Dermis microvascular lymphatic vessel endothelial cell (primary cell): Measurements from ENCODE around the gene RRAGA. TPM values are rescaled to one million over a fixed set of nuclear protein-coding genes. Genes with fewer than 3 reads are reported as not detected.
"Not testable (repeated sequence)": the region's sequence is repeated elsewhere in the genome, so short reads cannot be mapped to it uniquely, and the experiment has no call there.

ENCODE experiments used
- DNase-seq, 2 donors: peaks; one replicate each; pipeline versions ENCODE4 v3.0.0 to v3.0.0-alpha.2; 2010; ENCODE audit warnings: low read depth in 2 of 2
- total RNA-seq: library from RNA; depleted of rRNA; stranded (reverse); fragments of >200 nt; gene quantifications from 2 replicates; pipeline ENCODE4 v1.2.1, GENCODE V29; 2014

RRAGA gene, protein sequence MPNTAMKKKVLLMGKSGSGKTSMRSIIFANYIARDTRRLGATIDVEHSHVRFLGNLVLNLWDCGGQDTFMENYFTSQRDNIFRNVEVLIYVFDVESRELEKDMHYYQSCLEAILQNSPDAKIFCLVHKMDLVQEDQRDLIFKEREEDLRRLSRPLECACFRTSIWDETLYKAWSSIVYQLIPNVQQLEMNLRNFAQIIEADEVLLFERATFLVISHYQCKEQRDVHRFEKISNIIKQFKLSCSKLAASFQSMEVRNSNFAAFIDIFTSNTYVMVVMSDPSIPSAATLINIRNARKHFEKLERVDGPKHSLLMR
- total RNA-seq = 28.1 and 53.9 TPM in 2 replicates

DNA sequence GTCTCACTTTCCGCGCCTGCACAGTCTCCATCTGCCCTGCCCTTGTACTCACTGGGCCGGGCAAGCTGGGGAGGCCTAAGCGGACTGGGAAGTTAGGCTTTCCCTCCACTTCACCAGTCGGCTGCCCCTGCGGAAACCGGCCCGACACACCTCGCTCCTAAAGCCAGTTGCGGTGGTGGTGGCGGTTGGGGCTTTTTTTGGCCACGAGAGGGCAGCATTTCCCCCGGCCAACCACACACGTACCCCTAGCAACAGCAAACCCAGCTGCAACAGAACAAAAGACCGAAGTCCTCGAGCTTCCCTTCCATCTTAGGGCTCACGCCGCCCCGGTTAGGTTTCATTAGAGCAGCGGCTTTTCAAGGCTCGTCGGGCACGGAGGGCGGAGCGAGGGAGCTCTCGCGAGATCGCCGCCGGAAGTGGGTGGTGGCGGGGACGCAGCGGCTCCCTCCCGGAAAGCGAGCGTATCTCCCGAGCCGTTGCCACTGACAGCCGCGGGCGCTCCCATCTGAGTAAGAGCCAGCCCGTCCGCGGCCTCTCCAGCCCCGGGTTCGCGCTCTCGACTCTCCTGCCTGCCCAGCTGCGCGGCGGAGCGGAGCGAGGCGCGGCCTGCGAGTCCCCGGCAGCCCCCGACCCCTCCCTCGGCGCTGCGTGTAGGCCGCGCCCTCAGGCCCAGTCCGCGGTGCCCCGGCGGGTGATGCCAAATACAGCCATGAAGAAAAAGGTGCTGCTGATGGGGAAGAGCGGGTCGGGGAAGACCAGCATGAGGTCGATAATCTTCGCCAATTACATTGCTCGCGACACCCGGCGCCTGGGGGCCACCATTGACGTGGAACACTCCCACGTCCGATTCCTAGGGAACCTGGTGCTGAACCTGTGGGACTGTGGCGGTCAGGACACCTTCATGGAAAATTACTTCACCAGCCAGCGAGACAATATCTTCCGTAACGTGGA is at the start of gene RRAGA:
RRAGA (plus strand) TSS at position 462 of the 951 bp plus-strand sequence; CDS start at position 695, 233 bp downstream.
- DNase-seq = peak; percentile 90 to 96

DNA sequence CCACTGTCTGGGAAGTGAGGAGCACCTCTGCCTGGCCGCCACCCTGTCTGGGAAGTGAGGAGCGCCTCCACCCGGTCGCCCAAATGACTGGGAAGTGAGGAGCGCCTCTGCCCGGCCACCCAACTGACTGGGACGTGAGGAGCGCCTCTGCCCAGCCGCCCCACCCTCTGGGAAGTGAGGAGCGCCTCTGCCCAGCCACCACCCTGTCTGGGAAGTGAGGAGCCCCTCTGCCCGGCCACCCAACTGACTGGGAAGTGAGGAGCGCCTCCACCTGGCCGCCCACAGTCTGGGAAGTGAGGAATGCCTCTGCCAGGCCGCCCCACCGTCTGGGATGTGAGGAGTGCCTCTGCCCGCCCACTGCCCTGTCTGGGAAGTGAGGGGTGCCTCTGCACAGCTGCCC is 49.1 kb upstream of the RRAGA start:
- DNase-seq = no peak

DNA sequence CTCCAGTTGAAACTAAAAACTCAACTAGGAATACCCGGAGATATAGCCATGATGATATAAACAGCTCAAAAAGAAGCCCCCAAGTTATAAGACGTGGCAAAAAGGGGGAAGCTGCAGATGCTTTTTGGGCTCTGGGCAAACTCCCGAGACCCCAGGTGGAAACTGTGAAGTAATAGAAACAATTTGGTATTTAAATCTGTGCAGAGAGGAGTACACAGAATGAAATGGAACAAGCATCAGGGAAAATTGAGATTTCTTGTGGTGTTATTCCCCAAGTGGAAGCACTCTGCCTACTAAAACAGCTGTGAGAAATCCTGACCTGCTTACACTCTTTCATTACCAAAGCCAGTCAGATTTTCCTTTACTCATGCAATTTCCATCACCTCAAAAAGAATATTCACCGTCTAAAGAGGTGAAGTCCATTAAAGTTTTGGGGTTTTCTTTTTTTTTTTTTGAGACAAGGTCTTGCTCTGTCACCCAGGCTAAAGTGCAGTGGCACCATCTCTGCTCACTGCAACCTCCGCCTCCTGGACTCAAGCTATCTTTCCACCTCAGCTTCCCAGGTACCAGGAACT is 39.7 kb upstream of the RRAGA start:
- no peak for DNase-seq

DNA sequence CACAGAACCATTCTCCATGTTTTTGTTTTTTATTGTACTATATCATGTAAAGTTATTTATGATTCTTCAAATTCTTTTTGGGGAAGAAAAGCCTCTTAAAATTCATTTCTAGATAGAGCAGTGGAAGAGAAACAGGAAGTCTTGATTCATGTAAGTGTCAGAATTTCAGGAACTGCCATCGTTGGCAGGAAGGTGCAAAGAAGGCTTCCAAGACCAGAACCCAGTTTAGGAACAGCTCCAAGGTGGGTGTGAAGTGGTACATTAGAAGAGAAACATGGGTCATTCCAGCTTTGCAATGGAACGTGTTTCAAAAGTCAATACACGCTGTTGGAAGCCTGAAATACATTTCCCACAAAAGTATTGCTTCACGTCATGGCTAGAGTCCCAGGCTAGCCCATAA is 31.0 kb upstream of the RRAGA start:
- DNase-seq = no peak

DNA sequence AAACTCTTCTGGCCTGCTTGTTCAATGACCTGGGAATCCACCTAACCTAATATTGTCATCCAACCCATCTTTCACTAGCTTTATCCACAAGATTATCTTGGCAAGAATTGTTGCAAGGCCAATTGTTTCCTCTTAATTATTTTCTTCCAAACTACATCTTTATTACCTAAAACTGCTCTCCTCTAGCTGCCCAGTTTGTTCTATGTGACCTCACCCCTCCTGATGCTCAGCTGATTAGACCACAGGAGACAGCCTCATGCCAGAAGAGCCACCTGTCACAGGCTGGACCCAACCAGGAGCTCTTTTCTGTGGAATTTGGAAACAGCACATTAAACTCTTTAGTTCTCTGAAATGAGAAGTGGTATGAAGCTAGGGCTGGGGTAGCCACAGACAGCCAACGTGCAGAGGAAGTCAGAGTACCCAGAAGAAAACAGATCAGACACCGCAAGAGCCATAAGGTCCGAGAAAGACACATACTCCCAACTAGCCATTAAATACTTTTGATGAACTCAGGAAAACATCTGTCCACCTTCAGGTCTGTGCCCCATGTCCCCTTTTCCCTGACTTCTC is 28.3 kb upstream of the RRAGA start:
- no peak for DNase-seq

DNA sequence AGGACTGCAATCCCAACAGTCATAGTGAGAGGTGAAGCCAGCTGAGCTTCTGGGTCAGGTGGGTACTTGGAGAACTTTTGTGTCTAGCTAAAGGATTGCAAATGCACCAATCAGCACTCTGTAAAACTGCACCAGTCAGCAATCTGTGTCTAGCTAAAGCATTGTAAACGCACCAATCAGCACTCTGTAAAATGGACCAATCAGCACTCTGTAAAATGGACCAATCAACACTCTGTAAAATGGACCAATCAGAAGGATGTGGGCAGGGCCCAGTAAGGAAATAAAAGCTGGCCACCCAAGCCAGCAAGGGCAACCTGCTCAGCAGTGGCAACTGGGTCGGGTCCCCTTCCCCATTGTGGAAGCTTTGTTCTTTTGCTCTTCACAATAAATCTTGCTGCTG is 27.6 kb upstream of the RRAGA start:
- not testable (repeated sequence) for DNase-seq

DNA sequence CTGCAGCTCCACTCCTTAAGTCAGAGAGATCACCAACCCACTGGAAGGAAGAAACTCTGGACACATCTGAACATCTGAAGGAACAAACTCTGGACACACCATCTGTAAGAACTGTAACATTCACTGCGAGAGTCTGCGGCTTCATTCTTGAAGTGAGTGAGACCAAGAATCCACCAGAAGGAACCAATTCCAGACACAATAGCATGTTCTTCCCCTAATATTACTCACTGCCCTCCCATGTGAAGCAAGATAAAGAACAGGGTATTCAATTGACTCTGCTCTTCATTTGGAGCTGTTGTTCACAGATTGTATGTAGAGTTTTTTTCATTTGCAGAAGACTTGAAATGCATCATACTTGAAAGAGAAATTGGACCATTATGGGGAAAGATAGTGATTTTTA is 27.0 kb upstream of the RRAGA start:
- no peak for DNase-seq

DNA sequence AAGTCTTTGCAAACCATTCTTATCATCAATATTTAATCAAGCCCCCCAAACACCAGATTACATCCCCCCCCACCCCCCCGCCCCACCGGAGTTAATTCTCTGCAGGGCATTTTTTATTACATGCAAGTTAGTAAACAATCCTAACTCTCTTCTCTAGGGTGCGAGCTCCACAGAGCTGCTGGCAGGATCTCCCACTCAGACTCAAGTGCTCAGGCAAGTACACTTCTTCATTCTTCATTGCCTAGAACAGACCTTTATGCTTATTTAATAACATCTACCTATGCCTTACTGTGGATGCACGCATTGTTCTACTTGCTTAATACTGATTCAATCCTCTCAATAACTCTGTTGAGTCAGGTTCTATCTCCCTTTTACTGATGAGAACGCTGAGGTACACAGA is 26.1 kb upstream of the RRAGA start:
- DNase-seq = no peak

DNA sequence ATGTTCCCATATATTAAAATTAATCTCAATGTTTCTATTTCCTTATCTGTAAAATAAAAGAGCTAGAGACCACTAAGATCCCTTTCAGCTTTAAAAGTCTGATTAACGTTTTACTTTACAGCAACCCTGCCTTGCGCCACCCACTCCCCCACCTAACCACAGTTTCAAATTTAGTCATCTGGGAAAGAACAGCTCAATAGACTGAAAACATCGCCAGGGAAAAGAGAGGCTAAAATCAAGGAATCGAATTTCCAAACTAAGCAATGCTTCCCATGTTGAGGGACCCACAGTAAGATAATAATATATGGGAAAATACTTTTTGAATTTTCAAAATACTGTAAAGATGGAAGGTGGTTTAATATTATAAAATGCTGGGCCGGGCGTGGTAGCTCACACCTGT is 22.9 kb upstream of the RRAGA start:
- DNase-seq = no peak

DNA sequence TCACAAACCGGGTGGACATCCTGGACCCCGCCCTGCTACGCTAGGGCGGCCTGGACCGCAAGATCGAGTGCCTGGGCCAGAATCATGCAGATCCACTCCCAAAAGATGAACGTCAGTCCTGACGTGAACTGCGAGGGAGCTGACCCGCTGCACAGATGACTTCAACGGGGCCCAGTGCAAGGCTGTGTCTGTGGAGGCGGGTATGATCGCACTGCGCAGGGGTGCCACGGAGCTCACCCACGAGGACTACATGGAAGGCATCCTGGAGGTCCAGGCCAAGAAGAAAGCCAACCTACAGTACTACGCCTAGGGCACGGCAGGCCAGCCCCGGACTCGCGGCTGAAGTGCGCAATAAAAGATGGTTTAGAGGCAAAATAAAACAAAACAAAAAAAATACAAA is 21.4 kb upstream of the RRAGA start:
- no peak for DNase-seq

DNA sequence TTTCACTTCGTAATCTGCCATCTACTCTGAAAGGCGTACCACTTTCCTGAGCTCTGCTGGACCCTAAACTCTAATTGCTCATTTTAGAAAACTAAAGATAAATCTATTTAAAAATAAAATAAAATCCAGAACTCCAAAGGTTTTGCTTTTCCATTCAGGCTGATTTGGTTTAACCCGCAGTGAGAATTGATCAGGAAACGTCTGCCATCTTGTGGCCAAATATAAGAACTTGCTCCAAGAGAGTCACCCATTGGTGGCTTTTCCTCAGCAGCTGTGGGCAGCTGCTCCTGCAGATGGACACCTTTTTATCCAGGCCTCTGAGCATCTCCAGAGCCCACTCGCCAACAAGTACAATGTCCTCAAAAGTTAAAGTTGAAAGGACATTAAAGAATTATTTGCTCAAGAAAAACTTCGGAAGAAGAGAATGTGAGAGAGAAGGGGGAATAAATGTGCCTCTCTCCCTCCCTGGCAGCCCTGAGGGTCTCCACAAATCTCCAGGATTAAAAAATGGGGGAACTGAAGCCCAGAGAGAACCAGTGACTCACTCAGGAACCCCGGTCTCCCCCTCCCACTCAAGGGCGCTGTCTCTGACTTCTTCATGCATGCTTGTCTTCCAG is 20.3 kb upstream of the RRAGA start:
- peak; percentile 56 to 72 for DNase-seq

DNA sequence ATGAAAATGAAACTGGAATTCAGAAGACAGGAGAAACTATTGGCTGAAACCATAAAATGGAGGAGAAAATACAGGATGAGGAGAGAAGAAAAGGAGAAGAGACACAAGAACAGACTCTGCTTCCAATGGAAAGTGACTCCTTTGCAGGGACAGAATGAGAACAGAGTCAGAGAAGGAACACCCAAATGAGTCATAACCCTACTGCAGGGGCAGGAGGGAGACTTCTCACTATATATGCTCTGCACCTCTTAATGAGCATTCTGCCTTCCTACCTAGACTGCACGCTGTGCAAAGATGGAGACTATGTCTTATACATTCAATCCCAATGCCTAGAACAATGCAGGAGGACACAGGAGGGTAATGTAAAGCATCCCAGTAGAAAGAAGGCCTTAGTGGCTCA is 18.3 kb upstream of the RRAGA start:
- no peak for DNase-seq

DNA sequence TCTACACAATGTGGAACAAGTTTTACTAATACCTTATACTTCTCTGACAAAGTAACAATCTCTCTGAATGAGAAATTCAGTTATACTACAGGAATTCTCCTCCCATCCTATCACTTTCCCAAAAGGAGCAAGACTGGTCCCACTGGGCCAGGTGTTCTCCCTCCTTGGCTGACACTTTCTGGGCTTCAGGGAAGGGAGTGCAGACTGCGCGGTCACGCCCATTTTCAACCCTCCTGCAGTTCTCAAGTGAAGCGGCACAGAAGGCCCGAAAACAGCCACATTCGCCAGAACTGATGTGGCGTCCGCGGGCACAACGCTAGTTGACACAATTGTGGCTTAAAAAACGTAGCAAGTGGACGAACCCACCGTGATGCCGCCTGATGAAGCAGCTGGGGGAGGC is 16.8 kb upstream of the RRAGA start:
- DNase-seq = no peak

DNA sequence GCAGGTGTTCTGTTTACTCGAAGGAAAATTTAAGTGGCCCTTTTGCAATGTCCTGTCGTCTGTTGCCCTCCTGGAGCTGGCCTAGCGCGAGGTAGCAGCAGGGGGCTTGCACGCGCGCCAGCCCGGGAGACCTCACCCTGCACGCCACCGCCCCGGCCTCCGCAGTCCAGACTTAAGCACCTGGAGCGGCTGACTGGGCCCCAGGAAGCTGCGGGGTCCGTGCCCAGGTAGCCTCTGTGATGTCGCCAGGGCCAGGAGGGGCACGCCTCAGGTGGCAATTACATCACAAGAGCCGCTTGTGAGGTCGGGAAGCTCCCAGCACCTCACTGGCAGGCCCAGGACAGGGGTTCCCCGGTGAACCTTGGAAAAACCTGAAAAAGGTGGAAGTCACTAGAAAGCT is 16.2 kb upstream of the RRAGA start, which contains the start of gene SAXO1:
SAXO1 (minus strand) TSS at position 195 of the 400 bp plus-strand sequence. CDS start 301 bp downstream, outside the sequence.
- no peak for DNase-seq

DNA sequence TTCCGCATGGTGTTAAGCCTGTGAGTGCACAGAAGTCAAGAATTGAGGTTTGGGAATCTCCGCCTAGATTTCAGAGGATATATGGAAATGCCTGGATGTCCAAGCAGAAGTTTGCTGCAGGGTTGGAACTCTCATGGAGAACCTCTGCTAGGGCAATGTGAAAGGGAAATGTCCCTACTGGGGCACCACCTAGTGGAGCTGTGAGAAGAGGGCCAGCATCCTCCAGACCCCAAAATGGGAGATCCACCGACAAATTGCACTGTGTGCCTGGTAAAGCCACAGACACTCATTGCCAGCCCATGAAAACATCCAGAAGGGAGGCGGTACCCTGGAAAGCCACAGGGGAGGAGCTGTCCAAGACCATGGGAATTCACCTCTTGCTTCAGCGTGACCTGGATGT is 12.6 kb upstream of the RRAGA start:
- DNase-seq = no peak

DNA sequence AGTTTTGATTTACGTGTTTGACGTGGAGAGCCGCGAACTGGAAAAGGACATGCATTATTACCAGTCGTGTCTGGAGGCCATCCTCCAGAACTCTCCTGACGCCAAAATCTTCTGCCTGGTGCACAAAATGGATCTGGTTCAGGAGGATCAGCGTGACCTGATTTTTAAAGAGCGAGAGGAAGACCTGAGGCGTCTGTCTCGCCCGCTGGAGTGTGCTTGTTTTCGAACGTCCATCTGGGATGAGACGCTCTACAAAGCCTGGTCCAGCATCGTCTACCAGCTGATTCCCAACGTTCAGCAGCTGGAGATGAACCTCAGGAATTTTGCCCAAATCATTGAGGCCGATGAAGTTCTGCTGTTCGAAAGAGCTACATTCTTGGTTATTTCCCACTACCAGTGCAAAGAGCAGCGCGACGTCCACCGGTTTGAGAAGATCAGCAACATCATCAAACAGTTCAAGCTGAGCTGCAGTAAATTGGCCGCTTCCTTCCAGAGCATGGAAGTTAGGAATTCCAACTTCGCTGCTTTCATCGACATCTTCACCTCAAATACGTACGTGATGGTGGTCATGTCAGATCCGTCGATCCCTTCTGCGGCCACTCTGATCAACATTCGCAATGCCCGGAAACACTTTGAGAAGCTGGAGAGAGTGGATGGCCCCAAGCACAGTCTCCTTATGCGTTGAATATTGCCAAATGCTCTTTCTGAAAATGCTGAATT is 850 bp downstream of the RRAGA start:
- DNase-seq = peak in 1 of 2 donors; percentile 34

DNA sequence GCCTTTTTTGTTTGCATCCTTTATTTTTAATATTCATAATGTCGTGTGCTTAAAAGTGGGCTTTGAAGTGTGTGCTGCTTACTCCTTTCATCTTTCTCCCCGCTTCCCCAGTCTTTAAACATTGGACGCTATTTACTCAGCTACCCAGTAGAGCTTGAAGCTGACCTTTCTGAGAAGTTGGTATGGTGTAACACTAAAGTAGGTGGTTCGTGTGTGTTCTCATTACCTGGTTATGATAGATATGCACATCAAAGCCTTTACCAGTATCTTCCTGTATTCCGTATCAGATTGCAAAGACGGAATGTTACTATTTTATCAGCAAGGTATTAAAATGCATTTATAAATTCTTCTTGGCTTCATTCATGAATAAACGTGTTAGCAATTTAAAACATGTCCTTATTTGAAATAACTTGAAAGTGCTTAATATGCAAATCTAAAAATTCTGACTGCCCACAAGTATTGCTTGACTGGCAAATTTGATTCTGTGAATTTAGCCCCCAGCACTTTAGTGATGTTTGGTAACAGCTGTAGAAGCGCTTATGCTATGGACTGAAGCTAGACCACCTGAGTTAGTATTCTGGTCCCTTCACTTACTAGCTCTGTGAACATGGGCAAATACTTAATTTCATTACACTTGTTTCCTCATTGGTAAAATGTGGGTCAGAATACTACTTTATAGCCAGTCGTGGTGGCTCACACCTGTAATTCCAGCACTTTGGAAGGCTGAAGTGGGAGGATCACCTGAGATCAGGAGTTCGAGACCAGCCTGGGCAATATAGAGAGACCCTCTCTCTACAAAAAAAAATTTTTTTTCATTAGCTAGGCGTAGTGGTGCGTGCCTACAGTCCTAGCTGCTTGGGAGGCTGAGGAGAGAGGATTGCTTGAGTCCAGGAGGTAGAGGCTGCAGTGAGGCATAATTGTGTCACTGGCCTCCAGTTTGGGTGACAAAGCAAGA is 1.7 kb downstream of the RRAGA start:
- no peak for DNase-seq

DNA sequence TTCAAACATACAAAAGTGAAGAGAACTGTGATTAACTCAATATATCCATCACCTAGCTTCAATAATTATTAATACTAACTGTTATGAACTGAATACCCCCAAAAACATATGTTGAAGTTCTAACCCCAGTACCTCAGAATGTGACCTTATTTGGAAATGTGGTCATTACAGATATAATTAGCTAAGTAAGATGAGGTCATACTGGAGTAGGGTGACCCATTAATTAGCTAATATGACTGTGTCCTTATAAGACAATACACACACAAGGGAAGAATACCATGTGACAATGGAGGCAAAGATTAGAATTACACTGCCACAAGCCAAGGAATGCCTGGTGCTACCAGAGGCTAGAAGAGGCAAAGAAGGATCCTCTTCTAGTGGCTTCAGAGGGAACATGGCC is 7.8 kb downstream of the RRAGA start:
- DNase-seq = no peak

DNA sequence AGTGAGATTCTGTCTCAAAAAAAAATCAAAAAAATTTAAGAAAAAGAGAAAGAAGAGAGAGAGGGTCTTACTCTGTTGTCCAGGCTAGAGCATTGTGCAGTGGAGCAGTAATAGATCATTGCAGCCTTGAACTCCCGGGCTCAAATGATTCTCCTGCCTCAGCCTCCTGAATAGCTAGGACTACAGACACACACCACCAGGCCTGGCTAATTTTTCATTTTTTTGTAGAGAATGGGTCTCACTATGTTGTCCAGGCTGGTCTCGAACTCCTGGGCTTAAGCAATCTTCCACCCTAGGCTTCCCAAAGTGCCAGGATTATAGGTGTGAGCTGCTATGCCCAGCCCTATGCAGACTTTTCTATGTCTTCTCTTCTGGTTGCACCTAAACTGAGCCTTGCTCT is 25.0 kb downstream of the RRAGA start:
- DNase-seq = no peak

DNA sequence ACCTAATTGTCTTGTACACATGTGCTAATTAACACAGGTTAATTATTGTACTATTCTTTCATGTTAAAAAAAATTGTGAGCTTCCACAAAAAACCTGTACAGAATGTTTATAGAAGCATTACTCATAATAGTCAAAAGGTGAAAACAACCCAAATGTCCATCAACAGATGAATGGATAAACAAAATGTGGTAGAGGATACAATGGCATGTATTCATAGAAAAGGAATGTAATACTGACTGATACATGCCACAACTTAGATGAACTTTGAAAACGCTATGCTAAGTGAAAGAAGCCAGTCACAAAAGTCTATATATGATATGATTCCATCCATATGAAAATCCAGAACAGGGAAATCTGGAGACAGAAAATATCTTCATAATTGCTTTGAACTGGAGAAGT is 25.6 kb downstream of the RRAGA start:
- peak; percentile 54 to 84 for DNase-seq
